Neural progenitor cell (in vitro differentiated cells): ENCODE data around the gene CMYA5. TPM values are rescaled to one million over a fixed set of nuclear protein-coding genes. Genes with fewer than 3 reads are reported as not detected.

Experiments used
- DNase-seq: peaks from one replicate; pipeline ENCODE4 v3.0.0-alpha.2; 2016; ENCODE audit warnings: low spot score
- H2AFZ ChIP-seq: fragments of 200-600 bp; sonication (generic); replicated peaks from 2 replicates; pipeline ENCODE4 v1.6.1; 2016; ENCODE audit warnings: antibody characterized with exemption
- H3F3A ChIP-seq: fragments of 200-600 bp; sonication (generic); 2 replicates; pipeline ENCODE4 v1.6.1; 2016; ENCODE audit warnings: antibody characterized with exemption, low read depth
- H3K27ac ChIP-seq: fragments of 200-600 bp; sonication (generic); 2 replicates; pipeline ENCODE4 v1.5.1; 2016; ENCODE audit warnings: mild to moderate bottlenecking
- H3K27me3 ChIP-seq: fragments of 200-600 bp; sonication (generic); 2 replicates; pipeline ENCODE4 v1.6.1; 2016; ENCODE audit warnings: mild to moderate bottlenecking, moderate library complexity
- H3K36me3 ChIP-seq: fragments of 200-600 bp; sonication (generic); 2 replicates; pipeline ENCODE4 v1.5.1; 2016
- H3K4me1 ChIP-seq: fragments of 200-600 bp; sonication (generic); 2 replicates; pipeline ENCODE4 v1.6.1; 2016; ENCODE audit warnings: mixed run types
- H3K4me2 ChIP-seq: fragments of 200-600 bp; sonication (generic); 2 replicates; pipeline ENCODE4 v1.6.1; 2016
- H3K4me3 ChIP-seq: fragments of 200-600 bp; sonication (generic); 2 replicates; pipeline ENCODE4 v1.5.1; 2016
- H3K79me2 ChIP-seq: fragments of 200-600 bp; sonication (generic); 2 replicates; pipeline ENCODE4 v1.6.1; 2016; ENCODE audit warnings: low read depth
- H3K9ac ChIP-seq: fragments of 200-600 bp; sonication (generic); 2 replicates; pipeline ENCODE4 v1.6.1; 2016
- H3K9me3 ChIP-seq: fragments of 200-600 bp; sonication (generic); 2 replicates; pipeline ENCODE4 v1.5.1; 2016; ENCODE audit warnings: low read depth
- H4K20me1 ChIP-seq: fragments of 200-600 bp; sonication (generic); 2 replicates; pipeline ENCODE4 v1.6.1; 2016; ENCODE audit warnings: low read depth
- H3K27ac Mint-ChIP-seq: 3 replicates; pipeline ENCODE4 v1.8.0; 2021; ENCODE audit warnings: mixed read lengths
- H3K27me3 Mint-ChIP-seq: 2 replicates; pipeline ENCODE4 v1.8.0; 2022; ENCODE audit warnings: low read depth, mild to moderate bottlenecking, inconsistent platforms, moderate library complexity, mixed read lengths; ENCODE audit not compliant: insufficient read depth
- H3K36me3 Mint-ChIP-seq: 3 replicates; pipeline ENCODE4 v1.8.0; 2021; ENCODE audit warnings: mixed read lengths
- H3K4me1 Mint-ChIP-seq: 3 replicates; pipeline ENCODE4 v1.8.0; 2021; ENCODE audit warnings: mixed read lengths
- H3K4me3 Mint-ChIP-seq: 3 replicates; pipeline ENCODE4 v1.8.0; 2021; ENCODE audit warnings: mild to moderate bottlenecking, moderate library complexity, mixed read lengths
- H3K9me3 Mint-ChIP-seq: 3 replicates; pipeline ENCODE4 v1.8.0; 2020; ENCODE audit warnings: mixed read lengths
- EZH2 ChIP-seq: fragments of 200-600 bp; sonication (generic); IDR thresholded peaks from 2 replicates; pipeline ENCODE4 v1.6.1; 2017; ENCODE audit warnings: antibody characterized with exemption, mild to moderate bottlenecking, moderate library complexity
- EZH2phosphoT487 ChIP-seq: fragments of 200-600 bp; sonication (generic); IDR thresholded peaks from 2 replicates; pipeline ENCODE4 v1.6.1; 2017; ENCODE audit warnings: antibody characterized with exemption
- total RNA-seq: library from RNA; depleted of rRNA; stranded (reverse); fragments of >200 nt; gene quantifications from 2 replicates; pipeline ENCODE4 v1.2.3, GENCODE V29; 2015; ENCODE audit warnings: low replicate concordance
- TF ChIP-seq, protein P1 (sequence below): fragments of 200-600 bp; sonication (generic); IDR thresholded peaks from 2 replicates; pipeline ENCODE4 v1.5.1; 2017; ENCODE audit warnings: antibody characterized with exemption, mild to moderate bottlenecking

Gene CMYA5
- total RNA-seq, 1 donor from 2014 or later, result 3.5 TPM

DNA sequence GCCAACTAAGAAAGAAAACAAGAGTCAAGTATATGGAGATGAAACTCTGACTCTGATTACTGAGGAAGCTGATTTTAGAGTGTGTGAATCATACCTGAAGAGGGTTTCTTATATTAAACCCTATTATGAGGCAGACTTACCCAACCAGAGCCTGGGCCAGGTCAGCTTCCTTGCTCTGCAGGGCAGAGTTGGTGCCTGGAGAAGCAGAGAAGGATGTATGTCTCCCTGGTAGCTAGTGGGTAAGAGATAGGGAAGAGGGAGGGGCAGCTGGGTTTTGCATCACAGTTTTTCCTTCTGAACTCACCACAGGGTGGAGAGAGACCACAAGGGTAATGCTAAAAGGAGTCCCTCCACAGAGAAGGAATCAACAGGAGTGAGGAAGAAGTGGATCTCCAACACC is 104.1 kb downstream of the CMYA5 start:
- H3K36me3 Mint-ChIP-seq, result no peaks in the 10 kb centered on the region
- H3K4me2 ChIP-seq, result no peak overlapping the region
- no peak overlapping the region for H3K4me3 Mint-ChIP-seq
- H3K4me1 Mint-ChIP-seq, result no peaks in the 10 kb centered on the region
- TF ChIP-seq, protein P1, sequence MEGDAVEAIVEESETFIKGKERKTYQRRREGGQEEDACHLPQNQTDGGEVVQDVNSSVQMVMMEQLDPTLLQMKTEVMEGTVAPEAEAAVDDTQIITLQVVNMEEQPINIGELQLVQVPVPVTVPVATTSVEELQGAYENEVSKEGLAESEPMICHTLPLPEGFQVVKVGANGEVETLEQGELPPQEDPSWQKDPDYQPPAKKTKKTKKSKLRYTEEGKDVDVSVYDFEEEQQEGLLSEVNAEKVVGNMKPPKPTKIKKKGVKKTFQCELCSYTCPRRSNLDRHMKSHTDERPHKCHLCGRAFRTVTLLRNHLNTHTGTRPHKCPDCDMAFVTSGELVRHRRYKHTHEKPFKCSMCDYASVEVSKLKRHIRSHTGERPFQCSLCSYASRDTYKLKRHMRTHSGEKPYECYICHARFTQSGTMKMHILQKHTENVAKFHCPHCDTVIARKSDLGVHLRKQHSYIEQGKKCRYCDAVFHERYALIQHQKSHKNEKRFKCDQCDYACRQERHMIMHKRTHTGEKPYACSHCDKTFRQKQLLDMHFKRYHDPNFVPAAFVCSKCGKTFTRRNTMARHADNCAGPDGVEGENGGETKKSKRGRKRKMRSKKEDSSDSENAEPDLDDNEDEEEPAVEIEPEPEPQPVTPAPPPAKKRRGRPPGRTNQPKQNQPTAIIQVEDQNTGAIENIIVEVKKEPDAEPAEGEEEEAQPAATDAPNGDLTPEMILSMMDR, result no peak
- TF ChIP-seq EZH2 (no peak), EZH2phosphoT487 (no peak)
- H3K27me3 Mint-ChIP-seq, result peaks cover 10% of the 10 kb centered on the region
- H3K4me1 ChIP-seq, result no peaks in the 10 kb centered on the region
- DNase-seq, result no peak
- H3K9ac ChIP-seq, result no peak overlapping the region
- no peaks in the 10 kb centered on the region for H4K20me1 ChIP-seq
- H3K9me3 Mint-ChIP-seq, result peaks cover 3% of the 10 kb centered on the region
- H3K27me3 ChIP-seq, result no peaks in the 10 kb centered on the region
- no peak overlapping the region for H3K27ac Mint-ChIP-seq
- no peak overlapping the region for H2AFZ ChIP-seq
- H3F3A ChIP-seq, result no peaks in the 10 kb centered on the region
- no peak overlapping the region for H3K27ac ChIP-seq
- H3K9me3 ChIP-seq, result no peaks in the 10 kb centered on the region
- H3K79me2 ChIP-seq, result no peaks in the 10 kb centered on the region
- H3K4me3 ChIP-seq, result no peak overlapping the region
- no peaks in the 10 kb centered on the region for H3K36me3 ChIP-seq

DNA sequence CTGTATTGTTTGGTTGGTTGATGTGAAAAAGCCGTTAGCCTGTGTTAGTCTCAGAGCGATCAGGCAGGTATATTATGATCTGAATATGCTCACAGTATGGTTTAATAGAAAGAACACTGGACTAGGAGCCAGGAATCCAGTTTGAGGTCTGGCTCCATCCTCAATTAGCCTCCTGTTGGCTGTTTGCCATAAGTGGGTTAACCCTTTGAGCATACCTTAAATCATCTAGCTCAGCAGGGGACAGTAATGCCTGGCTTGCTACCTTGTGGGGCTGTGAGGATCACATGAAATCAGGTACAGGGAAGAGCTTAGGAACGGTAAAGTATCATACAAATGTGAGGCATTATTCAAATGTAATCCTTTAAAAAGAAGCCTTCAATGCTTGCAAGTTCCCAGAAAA is 104.7 kb downstream of the CMYA5 start:
- no peaks in the 10 kb centered on the region for H4K20me1 ChIP-seq
- no peaks in the 10 kb centered on the region for H3K9me3 ChIP-seq
- H2AFZ ChIP-seq, result no peak overlapping the region
- H3F3A ChIP-seq, result no peaks in the 10 kb centered on the region
- TF ChIP-seq, protein P1, result no peak
- no peak for TF ChIP-seq EZH2phosphoT487
- no peak for TF ChIP-seq EZH2
- Mint-ChIP-seq H3K9me3 (no peaks in the 10 kb centered on the region), H3K27ac (no peak overlapping the region), H3K4me1 (no peaks in the 10 kb centered on the region), H3K4me3 (no peak overlapping the region), H3K27me3 (peaks cover 10% of the 10 kb centered on the region), H3K36me3 (no peaks in the 10 kb centered on the region)
- no peak overlapping the region for H3K4me3 ChIP-seq
- no peak overlapping the region for H3K4me2 ChIP-seq
- no peaks in the 10 kb centered on the region for H3K79me2 ChIP-seq
- no peaks in the 10 kb centered on the region for H3K36me3 ChIP-seq
- H3K9ac ChIP-seq, result no peak overlapping the region
- H3K27ac ChIP-seq, result no peak overlapping the region
- no peaks in the 10 kb centered on the region for H3K27me3 ChIP-seq
- H3K4me1 ChIP-seq, result no peaks in the 10 kb centered on the region
- DNase-seq, result no peak

DNA sequence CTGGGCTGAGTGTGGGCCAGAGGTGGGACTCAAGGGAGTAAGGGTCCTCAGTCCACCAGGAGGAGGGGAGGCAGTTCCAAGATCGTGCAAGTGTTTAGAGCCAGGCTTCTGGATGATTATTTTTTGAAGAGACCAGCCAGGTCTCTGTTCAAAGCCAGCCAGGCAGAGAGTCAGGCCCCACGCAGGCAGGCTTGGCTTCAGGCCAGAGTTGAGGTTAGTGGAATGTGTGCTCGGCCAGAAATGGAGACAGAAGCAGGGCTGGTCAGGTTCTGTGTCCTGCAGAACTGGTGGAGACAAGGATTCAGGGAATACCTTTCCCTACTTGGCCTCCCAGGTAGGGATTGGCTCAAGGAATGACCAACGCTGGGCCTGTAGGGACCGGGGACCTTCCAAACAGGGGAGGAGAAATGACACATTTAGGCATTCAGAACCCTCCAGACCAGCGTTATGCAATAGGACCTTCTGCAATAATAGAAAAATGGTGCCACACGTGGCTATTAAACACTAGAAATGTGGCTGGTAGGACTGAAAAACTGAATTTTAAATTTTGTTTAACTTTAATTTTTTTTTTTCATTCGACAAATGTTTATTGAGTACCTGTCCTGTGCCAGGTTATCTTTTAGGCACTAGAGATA is 106.2 kb downstream of the CMYA5 start:
- peaks cover 4% of the 10 kb centered on the region for H3K27me3 Mint-ChIP-seq

More for the DNA sequence above, 106.2 kb downstream of the CMYA5 start:
- Histone ChIP-seq H2AFZ (no peak overlapping the region), H3K4me2 (no peak overlapping the region), H3K9ac (no peak overlapping the region), H3K4me3 (no peak overlapping the region), H3K79me2 (no peaks in the 10 kb centered on the region), H4K20me1 (no peaks in the 10 kb centered on the region), H3K27me3 (no peaks in the 10 kb centered on the region), H3K27ac (no peak overlapping the region), H3F3A (no peaks in the 10 kb centered on the region), H3K36me3 (no peaks in the 10 kb centered on the region), H3K4me1 (no peaks in the 10 kb centered on the region), H3K9me3 (no peaks in the 10 kb centered on the region)
- Mint-ChIP-seq H3K27ac (no peak overlapping the region), H3K36me3 (no peaks in the 10 kb centered on the region), H3K4me1 (no peaks in the 10 kb centered on the region), H3K9me3 (no peaks in the 10 kb centered on the region), H3K4me3 (no peak overlapping the region)
- TF ChIP-seq EZH2 (no peak), EZH2phosphoT487 (no peak)
- TF ChIP-seq, protein P1, result no peak
- no peak for DNase-seq
